A549 (cell line): ENCODE data around the gene POU2F3. TPM values are rescaled to one million over a fixed set of nuclear protein-coding genes. Genes with fewer than 3 reads are reported as not detected.

ENCODE experiments used
- ATAC-seq, 2 experiments: fragments of 200-7000 bp in 1 of 2; fragments of >200 bp in 1 of 2; cut with Nextera tagmentation in 1 of 2; cut with Tn5 transposase in 1 of 2; 3 replicates each; pipeline versions ENCODE4 v1.8.0 to v1.9.1; 2018 to 2020; ENCODE audit warnings: mild to moderate bottlenecking in 1 of 2, moderate library complexity in 1 of 2
- CTCF ChIA-PET: fragments of 300-600 bp; sonication (Branson Sonifier 250); formaldehyde crosslinking; extraction: SDS; loops from one replicate; lab custom pipeline; 2021; ENCODE audit warnings: antibody characterized with exemption, inconsistent platforms; lab: Yijun Ruan, JAX
- POLR2A ChIA-PET: fragments of 350-600 bp; formaldehyde crosslinking; extraction: SDS; loops from one replicate; lab custom pipeline; 2021; ENCODE audit warnings: antibody characterized with exemption, inconsistent platforms; lab: Yijun Ruan, JAX
- DNase-seq, 2 experiments: peaks; one replicate each; pipeline versions ENCODE4 v3.0.0 to v3.0.0-alpha.2; 2011 to 2016; ENCODE audit warnings: low read depth in 1 of 2, low spot score in 1 of 2
- FAIRE-seq: peaks from 2 replicates; lab custom pipeline; 2011; peaks lifted over from hg19 to GRCh38; lab: Jason Lieb, UNC
- H3K27ac ChIP-seq, 2 experiments: fragments of >200 bp; sonication (Bioruptor Twin); formaldehyde crosslinking; 3 replicates each; pipeline ENCODE4 v1.5.1; 2016 to 2017
- H3K4me1 ChIP-seq: fragments of >200 bp; sonication (Bioruptor Twin); formaldehyde crosslinking; 3 replicates; pipeline ENCODE4 v1.6.1; 2016
- H3K4me2 ChIP-seq: fragments of >200 bp; sonication (Bioruptor Twin); formaldehyde crosslinking; 3 replicates; pipeline ENCODE4 v1.6.1; 2016
- H3K4me3 ChIP-seq: fragments of >200 bp; sonication (Bioruptor Twin); formaldehyde crosslinking; 3 replicates; pipeline ENCODE4 v1.5.1; 2016
- H3K9me3 ChIP-seq: fragments of >200 bp; sonication (Bioruptor Twin); formaldehyde crosslinking; 3 replicates; pipeline ENCODE4 v1.6.1; 2016
- BHLHE40 ChIP-seq: IDR thresholded peaks from 2 replicates; pipeline ENCODE4 v1.6.1; 2012; ENCODE audit warnings: low read depth, low read length, inconsistent platforms
- CBX8 ChIP-seq: fragments of 200-600 bp; sonication (generic); IDR thresholded peaks from 2 replicates; pipeline ENCODE4 v1.6.1; 2016
- CEBPB ChIP-seq, 2 experiments: fragments of >200 bp in 1 of 2; sonication (Bioruptor Twin) in 1 of 2; formaldehyde crosslinking in 1 of 2; IDR thresholded peaks; 2 replicates each; pipeline ENCODE4 v1.6.1; 2012 to 2016
- CHD2 ChIP-seq: fragments of 150-350 bp; IDR thresholded peaks from 2 replicates; pipeline ENCODE4 v1.6.1; 2014; ENCODE audit warnings: low read length; ENCODE audit not compliant: partially characterized antibody
- EP300 ChIP-seq, 2 experiments: fragments of >200 bp; sonication (Bioruptor Twin); formaldehyde crosslinking; IDR thresholded peaks; 2 replicates in 1 of 2; 3 replicates in 1 of 2; pipeline ENCODE4 v1.6.1; 2016 to 2017
- FOSB ChIP-seq: fragments of 250-450 bp; sonication (Bioruptor Pico); IDR thresholded peaks from 2 replicates; pipeline ENCODE4 v1.5.0; 2020; ENCODE audit warnings: mild to moderate bottlenecking, moderate library complexity
- FOXS1 ChIP-seq: fragments of 250-450 bp; sonication (Bioruptor Pico); IDR thresholded peaks from 2 replicates; pipeline ENCODE4 v1.5.0; 2020; ENCODE audit warnings: mild to moderate bottlenecking, moderate library complexity
- HEYL ChIP-seq: fragments of 250-450 bp; sonication (Bioruptor Pico); IDR thresholded peaks from 2 replicates; pipeline ENCODE4 v1.8.0; 2021; ENCODE audit warnings: mild to moderate bottlenecking, moderate library complexity
- HOXB13 ChIP-seq: fragments of 250-450 bp; sonication (Bioruptor Pico); IDR thresholded peaks from 2 replicates; pipeline ENCODE4 v1.5.0; 2020; ENCODE audit warnings: low read depth, mild to moderate bottlenecking, moderate library complexity
- JUN ChIP-seq, 2 experiments: fragments of >200 bp; sonication (Bioruptor Twin); formaldehyde crosslinking; IDR thresholded peaks; 2 replicates in 1 of 2; 3 replicates in 1 of 2; pipeline ENCODE4 v1.6.1; 2016 to 2017
- KDM1A ChIP-seq: fragments of 200-600 bp; sonication (generic); IDR thresholded peaks from 2 replicates; pipeline ENCODE4 v1.6.1; 2016; ENCODE audit warnings: low read depth, mild to moderate bottlenecking
- KDM5A ChIP-seq: fragments of 200-600 bp; sonication (generic); IDR thresholded peaks from 2 replicates; pipeline ENCODE4 v1.6.1; 2016; ENCODE audit warnings: antibody characterized with exemption, mild to moderate bottlenecking
- MAZ ChIP-seq: fragments of 150-350 bp; IDR thresholded peaks from 2 replicates; pipeline ENCODE4 v1.6.1; 2014; ENCODE audit warnings: antibody characterized with exemption, low read depth, low read length, borderline replicate concordance
- MYC ChIP-seq: IDR thresholded peaks from 2 replicates; pipeline ENCODE4 v1.6.1; 2012; ENCODE audit warnings: mild to moderate bottlenecking, inconsistent platforms, low read length, improper control_type of control experiment, borderline replicate concordance
- NFE2L2 ChIP-seq: fragments of 150-350 bp; conservative IDR thresholded peaks from 2 replicates; pipeline ENCODE4 v1.6.1; 2014; ENCODE audit warnings: low read length
- NPAS2 ChIP-seq: fragments of 250-450 bp; sonication (Bioruptor Pico); IDR thresholded peaks from 2 replicates; pipeline ENCODE4 v1.8.0; 2022; ENCODE audit warnings: mild to moderate bottlenecking, moderate library complexity, borderline replicate concordance
- NR3C1 ChIP-seq: fragments of >200 bp; sonication (Bioruptor Twin); formaldehyde crosslinking; IDR thresholded peaks from 3 replicates; pipeline ENCODE4 v1.6.1; 2017
- PHF8 ChIP-seq: fragments of 200-600 bp; sonication (generic); IDR thresholded peaks from 2 replicates; pipeline ENCODE4 v1.6.1; 2016; ENCODE audit warnings: low read depth, mild to moderate bottlenecking, antibody characterized with exemption, moderate library complexity, borderline replicate concordance
- POLR2A ChIP-seq: IDR thresholded peaks from 2 replicates; pipeline ENCODE4 v1.6.1; 2012; ENCODE audit warnings: mild to moderate bottlenecking, low read length
- POLR2AphosphoS2 ChIP-seq: conservative IDR thresholded peaks from 2 replicates; pipeline ENCODE4 v1.6.1; 2012; ENCODE audit warnings: low read length, improper control_type of control experiment, inconsistent platforms
- RAD21 ChIP-seq, 2 experiments: fragments of >200 bp in 1 of 2; sonication (Bioruptor Twin) in 1 of 2; formaldehyde crosslinking in 1 of 2; IDR thresholded peaks in 1 of 2; conservative IDR thresholded peaks in 1 of 2; 2 replicates in 1 of 2; 3 replicates in 1 of 2; pipeline ENCODE4 v1.6.1; 2012 to 2018; ENCODE audit warnings: inconsistent platforms in 1 of 2
- RARB ChIP-seq: fragments of 250-450 bp; sonication (Bioruptor Pico); IDR thresholded peaks from 2 replicates; pipeline ENCODE4 v1.8.0; 2021; ENCODE audit warnings: mild to moderate bottlenecking, moderate library complexity
- RNF2 ChIP-seq: fragments of 200-600 bp; sonication (generic); IDR thresholded peaks from 2 replicates; pipeline ENCODE4 v1.6.1; 2016; ENCODE audit warnings: low read depth, mild to moderate bottlenecking, antibody characterized with exemption, moderate library complexity, borderline replicate concordance
- TFCP2L1 ChIP-seq: fragments of 250-450 bp; sonication (Bioruptor Pico); IDR thresholded peaks from 2 replicates; pipeline ENCODE4 v1.5.0; 2021; ENCODE audit warnings: mild to moderate bottlenecking
- TP53 ChIP-seq: fragments of 250-450 bp; sonication (Bioruptor Pico); IDR thresholded peaks from 2 replicates; pipeline ENCODE4 v1.5.0; 2021; ENCODE audit warnings: mild to moderate bottlenecking, moderate library complexity
- ZSCAN20 ChIP-seq: fragments of 250-450 bp; sonication (Bioruptor Pico); IDR thresholded peaks from 2 replicates; pipeline ENCODE4 v1.8.0; 2022; ENCODE audit warnings: mild to moderate bottlenecking, moderate library complexity
- WGBS: methylation state at CpG from one replicate; pipeline ENCODE4 v1.1.6; 2017; ENCODE audit errors: missing lambda C conversion rate; 5-methylcytosine and 5-hydroxymethylcytosine counted together
- polyA plus RNA-seq, 4 experiments: library from polyadenylated mRNA; depleted of rRNA in 3 of 4; stranded (reverse); fragments of >200 nt; fragmentation: RNase III in 1 of 4; extraction: RNeasy Plus Mini Kit Qiagen cat#74134 plus additional on column Dnase treatment in 1 of 4; gene quantifications; 2 replicates in 3 of 4; 3 replicates in 1 of 4; pipeline ENCODE4 v1.2.3, GENCODE V29; 2011 to 2017
- TF ChIP-seq, protein P1 (sequence below): fragments of >200 bp; sonication (Bioruptor Twin); formaldehyde crosslinking; IDR thresholded peaks from 2 replicates; pipeline ENCODE4 v1.6.1; 2016
- TF ChIP-seq, protein P2 (sequence below): fragments of 250-450 bp; sonication (Bioruptor Pico); IDR thresholded peaks from 2 replicates; pipeline ENCODE4 v1.5.0; 2021; ENCODE audit warnings: mild to moderate bottlenecking, moderate library complexity, borderline replicate concordance
- TF ChIP-seq, protein P3 (sequence below): IDR thresholded peaks from 2 replicates; pipeline ENCODE4 v1.6.1; 2012
- TF ChIP-seq, protein P4 (sequence below): fragments of 200-600 bp; sonication (generic); IDR thresholded peaks from 2 replicates; pipeline ENCODE4 v1.6.1; 2016; ENCODE audit warnings: antibody characterized with exemption, mild to moderate bottlenecking, moderate library complexity
- TF ChIP-seq, protein P5 (sequence below): IDR thresholded peaks from 2 replicates; pipeline ENCODE4 v1.6.1; 2012; ENCODE audit warnings: low read depth, borderline replicate concordance
- TF ChIP-seq, protein P6 (sequence below): IDR thresholded peaks from 2 replicates; pipeline ENCODE4 v1.6.1; 2012

POU2F3 gene
- polyA plus RNA-seq, 2 of the 4 experiments (the other 2 are of a cell fraction) = not detected

DNA sequence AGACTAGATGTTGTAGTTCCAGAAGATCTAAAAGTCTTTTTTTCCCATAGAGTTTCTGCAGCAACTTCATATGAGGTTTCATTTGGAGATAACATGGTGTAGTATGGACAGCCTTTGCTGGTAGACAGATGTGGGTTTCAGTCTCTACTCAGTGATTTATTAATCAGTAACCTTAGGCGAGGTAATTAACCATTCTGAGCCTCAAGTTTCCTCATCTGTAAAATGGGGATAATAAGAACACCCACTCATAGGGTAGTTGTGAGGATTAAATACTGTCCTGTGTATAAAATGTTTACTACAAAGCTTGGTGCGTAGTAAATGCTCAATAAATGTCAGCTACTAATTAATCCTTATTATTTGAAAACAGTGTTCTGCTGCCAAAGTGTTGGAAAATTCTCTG, 16.8 kb downstream of the POU2F3 start:
- no peak for ATAC-seq
- ChIA-PET POLR2A (no interaction called here), CTCF (interaction anchor here (0.9 to 1.7 kb wide), 3 partner anchors 19 to 47 kb away, joined by 5 to 6 read pairs (median 6); no protein-coding TSS in a partner anchor)
- Histone ChIP-seq H3K4me3 (no peak overlapping the region), H3K9me3 (no peaks in the 10 kb centered on the region), H3K4me1 (no peaks in the 10 kb centered on the region), H3K27ac (no peak overlapping the region), H3K4me2 (no peak overlapping the region)
- TF ChIP-seq, protein P1, sequence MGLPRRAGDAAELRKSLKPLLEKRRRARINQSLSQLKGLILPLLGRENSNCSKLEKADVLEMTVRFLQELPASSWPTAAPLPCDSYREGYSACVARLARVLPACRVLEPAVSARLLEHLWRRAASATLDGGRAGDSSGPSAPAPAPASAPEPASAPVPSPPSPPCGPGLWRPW = no peak
- TF ChIP-seq, protein P2, sequence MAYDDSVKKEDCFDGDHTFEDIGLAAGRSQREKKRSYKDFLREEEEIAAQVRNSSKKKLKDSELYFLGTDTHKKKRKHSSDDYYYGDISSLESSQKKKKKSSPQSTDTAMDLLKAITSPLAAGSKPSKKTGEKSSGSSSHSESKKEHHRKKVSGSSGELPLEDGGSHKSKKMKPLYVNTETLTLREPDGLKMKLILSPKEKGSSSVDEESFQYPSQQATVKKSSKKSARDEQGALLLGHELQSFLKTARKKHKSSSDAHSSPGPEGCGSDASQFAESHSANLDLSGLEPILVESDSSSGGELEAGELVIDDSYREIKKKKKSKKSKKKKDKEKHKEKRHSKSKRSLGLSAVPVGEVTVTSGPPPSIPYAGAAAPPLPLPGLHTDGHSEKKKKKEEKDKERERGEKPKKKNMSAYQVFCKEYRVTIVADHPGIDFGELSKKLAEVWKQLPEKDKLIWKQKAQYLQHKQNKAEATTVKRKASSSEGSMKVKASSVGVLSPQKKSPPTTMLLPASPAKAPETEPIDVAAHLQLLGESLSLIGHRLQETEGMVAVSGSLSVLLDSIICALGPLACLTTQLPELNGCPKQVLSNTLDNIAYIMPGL (CRISPR knock-in tag) = no peak
- TF ChIP-seq HOXB13 (CRISPR knock-in tag) (no peak), FOXS1 (CRISPR knock-in tag) (no peak), RAD21 (conservative IDR thresholded peaks at IDR 0.05 in 1 of 2, IDR thresholded peaks at IDR 0.05 in 1 of 2) (no peak), EP300 (IDR thresholded peaks at IDR 0.05) (no peak), NPAS2 (CRISPR knock-in tag) (no peak), POLR2AphosphoS2 (no peak), HEYL (CRISPR knock-in tag) (no peak), KDM5A (no peak), CEBPB (IDR thresholded peaks at IDR 0.05) (no peak), RARB (CRISPR knock-in tag) (no peak), KDM1A (no peak), TP53 (no peak), PHF8 (no peak), CHD2 (no peak), FOSB (CRISPR knock-in tag) (no peak)
- TF ChIP-seq, protein P3, sequence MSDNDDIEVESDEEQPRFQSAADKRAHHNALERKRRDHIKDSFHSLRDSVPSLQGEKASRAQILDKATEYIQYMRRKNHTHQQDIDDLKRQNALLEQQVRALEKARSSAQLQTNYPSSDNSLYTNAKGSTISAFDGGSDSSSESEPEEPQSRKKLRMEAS = no peak
- WGBS = 44% methylated on average over 2 of the region's 2 CpGs
- no peak for DNase-seq
- FAIRE-seq = no peak

DNA sequence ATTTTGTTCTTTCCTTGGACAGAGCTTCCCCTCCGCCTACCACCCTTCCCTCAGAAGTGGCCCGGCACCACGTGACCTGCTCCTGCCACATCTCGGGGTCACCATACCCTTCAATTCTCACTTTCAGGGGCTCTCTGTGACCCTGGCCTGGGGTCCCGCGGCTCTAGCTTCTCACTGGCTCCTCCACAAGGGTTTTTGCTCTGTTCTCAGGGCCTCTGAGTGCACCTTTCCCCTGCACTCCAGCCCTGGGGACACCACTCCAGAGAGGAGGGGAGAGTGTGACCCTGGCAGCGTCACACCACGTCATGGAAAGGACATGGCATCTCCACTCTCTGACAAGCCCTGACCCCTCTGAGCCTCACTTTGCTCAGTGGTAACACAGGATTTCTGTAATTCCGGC, 17.4 kb downstream of the POU2F3 start:
- no peak for DNase-seq
- WGBS = 20% methylated on average over 8 of the region's 9 CpGs
- no peak overlapping the region for H3K4me2 ChIP-seq
- no peaks in the 10 kb centered on the region for H3K9me3 ChIP-seq
- no peak overlapping the region for H3K27ac ChIP-seq
- no peak for TF ChIP-seq FOXS1 (CRISPR knock-in tag)
- TF ChIP-seq RNF2 = no peak
- no peak for TF ChIP-seq MAZ
- TF ChIP-seq, protein P4, sequence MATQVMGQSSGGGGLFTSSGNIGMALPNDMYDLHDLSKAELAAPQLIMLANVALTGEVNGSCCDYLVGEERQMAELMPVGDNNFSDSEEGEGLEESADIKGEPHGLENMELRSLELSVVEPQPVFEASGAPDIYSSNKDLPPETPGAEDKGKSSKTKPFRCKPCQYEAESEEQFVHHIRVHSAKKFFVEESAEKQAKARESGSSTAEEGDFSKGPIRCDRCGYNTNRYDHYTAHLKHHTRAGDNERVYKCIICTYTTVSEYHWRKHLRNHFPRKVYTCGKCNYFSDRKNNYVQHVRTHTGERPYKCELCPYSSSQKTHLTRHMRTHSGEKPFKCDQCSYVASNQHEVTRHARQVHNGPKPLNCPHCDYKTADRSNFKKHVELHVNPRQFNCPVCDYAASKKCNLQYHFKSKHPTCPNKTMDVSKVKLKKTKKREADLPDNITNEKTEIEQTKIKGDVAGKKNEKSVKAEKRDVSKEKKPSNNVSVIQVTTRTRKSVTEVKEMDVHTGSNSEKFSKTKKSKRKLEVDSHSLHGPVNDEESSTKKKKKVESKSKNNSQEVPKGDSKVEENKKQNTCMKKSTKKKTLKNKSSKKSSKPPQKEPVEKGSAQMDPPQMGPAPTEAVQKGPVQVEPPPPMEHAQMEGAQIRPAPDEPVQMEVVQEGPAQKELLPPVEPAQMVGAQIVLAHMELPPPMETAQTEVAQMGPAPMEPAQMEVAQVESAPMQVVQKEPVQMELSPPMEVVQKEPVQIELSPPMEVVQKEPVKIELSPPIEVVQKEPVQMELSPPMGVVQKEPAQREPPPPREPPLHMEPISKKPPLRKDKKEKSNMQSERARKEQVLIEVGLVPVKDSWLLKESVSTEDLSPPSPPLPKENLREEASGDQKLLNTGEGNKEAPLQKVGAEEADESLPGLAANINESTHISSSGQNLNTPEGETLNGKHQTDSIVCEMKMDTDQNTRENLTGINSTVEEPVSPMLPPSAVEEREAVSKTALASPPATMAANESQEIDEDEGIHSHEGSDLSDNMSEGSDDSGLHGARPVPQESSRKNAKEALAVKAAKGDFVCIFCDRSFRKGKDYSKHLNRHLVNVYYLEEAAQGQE = no peak
- TF ChIP-seq TFCP2L1 (CRISPR knock-in tag) = no peak
- no peak for TF ChIP-seq NR3C1
- no peak for TF ChIP-seq MYC
- TF ChIP-seq POLR2A = no peak
- no peak for TF ChIP-seq ZSCAN20 (CRISPR knock-in tag)
- TF ChIP-seq BHLHE40 = no peak
- TF ChIP-seq, protein P5, sequence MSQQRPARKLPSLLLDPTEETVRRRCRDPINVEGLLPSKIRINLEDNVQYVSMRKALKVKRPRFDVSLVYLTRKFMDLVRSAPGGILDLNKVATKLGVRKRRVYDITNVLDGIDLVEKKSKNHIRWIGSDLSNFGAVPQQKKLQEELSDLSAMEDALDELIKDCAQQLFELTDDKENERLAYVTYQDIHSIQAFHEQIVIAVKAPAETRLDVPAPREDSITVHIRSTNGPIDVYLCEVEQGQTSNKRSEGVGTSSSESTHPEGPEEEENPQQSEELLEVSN = no peak
- no peak for TF ChIP-seq CEBPB (IDR thresholded peaks at IDR 0.05)
- TF ChIP-seq JUN (IDR thresholded peaks at IDR 0.05) = no peak
- no peak for TF ChIP-seq NFE2L2
- TF ChIP-seq, protein P6, sequence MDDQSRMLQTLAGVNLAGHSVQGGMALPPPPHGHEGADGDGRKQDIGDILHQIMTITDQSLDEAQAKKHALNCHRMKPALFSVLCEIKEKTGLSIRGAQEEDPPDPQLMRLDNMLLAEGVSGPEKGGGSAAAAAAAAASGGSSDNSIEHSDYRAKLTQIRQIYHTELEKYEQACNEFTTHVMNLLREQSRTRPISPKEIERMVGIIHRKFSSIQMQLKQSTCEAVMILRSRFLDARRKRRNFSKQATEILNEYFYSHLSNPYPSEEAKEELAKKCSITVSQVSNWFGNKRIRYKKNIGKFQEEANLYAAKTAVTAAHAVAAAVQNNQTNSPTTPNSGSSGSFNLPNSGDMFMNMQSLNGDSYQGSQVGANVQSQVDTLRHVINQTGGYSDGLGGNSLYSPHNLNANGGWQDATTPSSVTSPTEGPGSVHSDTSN = no peak
- TF ChIP-seq NPAS2 (CRISPR knock-in tag) = no peak
- no peak for TF ChIP-seq KDM1A
- TF ChIP-seq EP300 (IDR thresholded peaks at IDR 0.05) = no peak
- TF ChIP-seq POLR2AphosphoS2 = no peak
- TF ChIP-seq CBX8 = no peak
- no peak for FAIRE-seq
- no peaks in the 10 kb centered on the region for H3K4me1 ChIP-seq
- CTCF ChIA-PET = interaction anchor here (0.9 to 1.9 kb wide), 5 partner anchors 19 to 46 kb away, joined by 4 to 6 read pairs (median 5); no protein-coding TSS in a partner anchor
- POLR2A ChIA-PET = no interaction called here
- ATAC-seq = no peak
- no peak overlapping the region for H3K4me3 ChIP-seq
